RWPE2 (cell line): Measurements from ENCODE around the gene RBPMS2.

Experiments
- ATAC-seq: fragments of 200-7000 bp; cut with Tn5 transposase; 3 replicates; pipeline ENCODE4 v1.9.1; 2021; ENCODE audit warnings: low read depth
- DNase-seq: peaks from one replicate; pipeline ENCODE4 v3.0.0-alpha.2; 2020; ENCODE audit warnings: low spot score
- H3K27ac ChIP-seq: fragments of 450-650 bp; 2 replicates; pipeline ENCODE4 v1.5.1; 2017; ENCODE audit warnings: mild to moderate bottlenecking; ENCODE audit not compliant: poor library complexity, severe bottlenecking
- H3K27me3 ChIP-seq: fragments of 250-450 bp; sonication (Bioruptor Pico); 2 replicates; pipeline ENCODE4 v1.5.1; 2021; ENCODE audit warnings: mild to moderate bottlenecking, moderate library complexity; ENCODE audit not compliant: insufficient read depth, poor library complexity, severe bottlenecking
- H3K36me3 ChIP-seq: fragments of 250-450 bp; sonication (Bioruptor Pico); 2 replicates; pipeline ENCODE4 v1.5.1; 2020; ENCODE audit warnings: low read depth, mild to moderate bottlenecking, moderate library complexity
- H3K4me1 ChIP-seq: fragments of 250-450 bp; sonication (Bioruptor Pico); 2 replicates; pipeline ENCODE4 v1.5.1; 2021; ENCODE audit warnings: mild to moderate bottlenecking, moderate library complexity; ENCODE audit not compliant: insufficient read depth, poor library complexity, severe bottlenecking
- H3K4me3 ChIP-seq: fragments of 250-450 bp; sonication (Bioruptor Pico); 2 replicates; pipeline ENCODE4 v1.5.1; 2021; ENCODE audit warnings: mild to moderate bottlenecking, moderate library complexity; ENCODE audit not compliant: severe bottlenecking
- H3K9me3 ChIP-seq: fragments of 250-450 bp; sonication (Bioruptor Pico); 2 replicates; pipeline ENCODE4 v1.5.1; 2021; ENCODE audit warnings: mild to moderate bottlenecking, moderate library complexity; ENCODE audit not compliant: severe bottlenecking
- CTCF ChIP-seq: fragments of 450-650 bp; IDR thresholded peaks from one replicate; pipeline ENCODE4 v1.5.1; 2017; ENCODE audit warnings: mild to moderate bottlenecking, moderate library complexity; ENCODE audit not compliant: poor library complexity, severe bottlenecking

Gene RBPMS2

GRCh38 chr15:64698823-64699222 lies 76.6 kb downstream of the RBPMS2 start:
- Histone ChIP-seq H3K9me3 (no peaks in the 10 kb centered on the region), H3K4me1 (peaks cover 43% of the 10 kb centered on the region), H3K27me3 (no peaks in the 10 kb centered on the region), H3K36me3 (peaks cover 33% of the 10 kb centered on the region), H3K4me3 (no peak overlapping the region), H3K27ac (peak overlapping the region; percentile 26)
- TF ChIP-seq CTCF, result no peak
- DNase-seq (no peak), ATAC-seq (no peak)

GRCh38 chr15:64697911-64698369 lies 77.4 kb downstream of the RBPMS2 start:
- no peaks in the 10 kb centered on the region for H3K9me3 ChIP-seq
- DNase-seq, result no peak
- peaks cover 43% of the 10 kb centered on the region for H3K4me1 ChIP-seq
- H3K36me3 ChIP-seq, result peaks cover 41% of the 10 kb centered on the region
- no peaks in the 10 kb centered on the region for H3K27me3 ChIP-seq
- TF ChIP-seq CTCF, result no peak
- ATAC-seq, result peak; percentile 72
- H3K4me3 ChIP-seq, result no peak overlapping the region
- peak overlapping the region; percentile 26 for H3K27ac ChIP-seq

- peaks cover 56% of the 10 kb centered on the region for H3K36me3 ChIP-seq
- no peak for ATAC-seq
- no peak for TF ChIP-seq CTCF
- no peaks in the 10 kb centered on the region for H3K9me3 ChIP-seq
- H3K4me3 ChIP-seq, result no peak overlapping the region
- no peaks in the 10 kb centered on the region for H3K27me3 ChIP-seq
- peaks cover 37% of the 10 kb centered on the region for H3K4me1 ChIP-seq
- DNase-seq, result no peak
- H3K27ac ChIP-seq, result no peak overlapping the region
These were observed 78.9 kb downstream of the RBPMS2 start for GRCh38 chr15:64696481-64696880.

GRCh38 chr15:64695561-64695992 lies 79.8 kb downstream of the RBPMS2 start:
- Histone ChIP-seq H3K9me3 (no peaks in the 10 kb centered on the region), H3K36me3 (peaks cover 60% of the 10 kb centered on the region), H3K27ac (no peak overlapping the region), H3K4me1 (peaks cover 29% of the 10 kb centered on the region), H3K4me3 (no peak overlapping the region), H3K27me3 (no peaks in the 10 kb centered on the region)
- no peak for DNase-seq
- TF ChIP-seq CTCF, result no peak
- no peak for ATAC-seq

GRCh38 chr15:64694816-64695215 lies 80.6 kb downstream of the RBPMS2 start:
- ATAC-seq, result no peak
- no peak for TF ChIP-seq CTCF

More at GRCh38 chr15:64694816-64695215, 80.6 kb downstream of the RBPMS2 start:
- H3K27me3 ChIP-seq, result no peaks in the 10 kb centered on the region
- DNase-seq, result no peak
- H3K4me1 ChIP-seq, result peaks cover 22% of the 10 kb centered on the region
- no peak overlapping the region for H3K4me3 ChIP-seq
- peaks cover 63% of the 10 kb centered on the region for H3K36me3 ChIP-seq
- H3K27ac ChIP-seq, result no peak overlapping the region
- no peaks in the 10 kb centered on the region for H3K9me3 ChIP-seq
